ENCODE measurements around the gene IDUA. TPM values are rescaled to one million over a fixed set of nuclear protein-coding genes. Genes with fewer than 3 reads are reported as not detected.
"Not testable (repeated sequence)": the region's sequence is repeated elsewhere in the genome, so short reads cannot be mapped to it uniquely, and the experiment has no call there.

Gene IDUA
- total RNA-seq, 2 donors from 2014 or later, result 22.4 to 25.6 TPM

GRCh38 chr4:973431-974397 lies 13.1 kb upstream of the IDUA start, which contains the start of gene DGKQ:
DGKQ (minus strand) TSS chr4:973569; CDS start chr4:973482, 87 bp downstream.
- Histone ChIP-seq H3K36me3 (ENCODE audit: control insufficient read depth, insufficient read depth, low read length) (no peaks in the 10 kb centered on the region), H3K4me1 (ENCODE audit: control insufficient read depth, insufficient read depth, low read length) (no peaks in the 10 kb centered on the region), H3K9me3 (ENCODE audit: control insufficient read depth, low read length) (no peaks in the 10 kb centered on the region), H3K4me3 (ENCODE audit: low read length) (peak within 1 kb of the TSS; percentile 79), H3K27ac (ENCODE audit: low read depth, low read length) (no peak within 1 kb of the TSS), H3K27me3 (ENCODE audit: control insufficient read depth, insufficient read depth, low read length, poor library complexity, severe bottlenecking) (peaks cover 9% of the 10 kb centered on the region), H3K9ac (ENCODE audit: extremely low read depth, low read length, poor library complexity, severe bottlenecking) (peak within 1 kb of the TSS; percentile 11)
- Mint-ChIP-seq H3K27me3 (ENCODE audit: insufficient read depth) (peaks cover 37% of the 10 kb centered on the region), H3K4me3 (peak within 1 kb of the TSS; percentile 52), H3K27ac (no peak within 1 kb of the TSS), H3K4me1 (peaks cover 8% of the 10 kb centered on the region), H3K36me3 (ENCODE audit: low read depth) (peaks cover 2% of the 10 kb centered on the region), H3K9me3 (peaks cover 10% of the 10 kb centered on the region)
- TF ChIP-seq, protein P1, sequence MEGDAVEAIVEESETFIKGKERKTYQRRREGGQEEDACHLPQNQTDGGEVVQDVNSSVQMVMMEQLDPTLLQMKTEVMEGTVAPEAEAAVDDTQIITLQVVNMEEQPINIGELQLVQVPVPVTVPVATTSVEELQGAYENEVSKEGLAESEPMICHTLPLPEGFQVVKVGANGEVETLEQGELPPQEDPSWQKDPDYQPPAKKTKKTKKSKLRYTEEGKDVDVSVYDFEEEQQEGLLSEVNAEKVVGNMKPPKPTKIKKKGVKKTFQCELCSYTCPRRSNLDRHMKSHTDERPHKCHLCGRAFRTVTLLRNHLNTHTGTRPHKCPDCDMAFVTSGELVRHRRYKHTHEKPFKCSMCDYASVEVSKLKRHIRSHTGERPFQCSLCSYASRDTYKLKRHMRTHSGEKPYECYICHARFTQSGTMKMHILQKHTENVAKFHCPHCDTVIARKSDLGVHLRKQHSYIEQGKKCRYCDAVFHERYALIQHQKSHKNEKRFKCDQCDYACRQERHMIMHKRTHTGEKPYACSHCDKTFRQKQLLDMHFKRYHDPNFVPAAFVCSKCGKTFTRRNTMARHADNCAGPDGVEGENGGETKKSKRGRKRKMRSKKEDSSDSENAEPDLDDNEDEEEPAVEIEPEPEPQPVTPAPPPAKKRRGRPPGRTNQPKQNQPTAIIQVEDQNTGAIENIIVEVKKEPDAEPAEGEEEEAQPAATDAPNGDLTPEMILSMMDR (conservative IDR thresholded peaks at IDR 0.05), result no peak
- WGBS, 2 experiments (ENCODE audit: insufficient coverage in 1 of 2, insufficient read length in 1 of 2), result 36 to 59% methylated on average over 55 to 123 of the region's 123 CpGs
- peak; percentile 94 for DNase-seq

GRCh38 chr4:974668-975067 lies 12.2 kb upstream of the IDUA start:
- H3K36me3 Mint-ChIP-seq (ENCODE audit: low read depth), result peaks cover 2% of the 10 kb centered on the region
- WGBS, 2 experiments (ENCODE audit: insufficient coverage in 1 of 2, insufficient read length in 1 of 2), result 94 to 95% methylated on average over 4 to 9 of the region's 9 CpGs
- H3K9ac ChIP-seq (ENCODE audit: extremely low read depth, low read length, poor library complexity, severe bottlenecking), result no peak overlapping the region
- H3K4me3 ChIP-seq (ENCODE audit: low read length), result no peak overlapping the region
- no peaks in the 10 kb centered on the region for H3K36me3 ChIP-seq (ENCODE audit: control insufficient read depth, insufficient read depth, low read length)
- no peak for DNase-seq
- no peaks in the 10 kb centered on the region for H3K9me3 ChIP-seq (ENCODE audit: control insufficient read depth, low read length)
- no peak overlapping the region for H3K27ac Mint-ChIP-seq
- H3K9me3 Mint-ChIP-seq, result peaks cover 10% of the 10 kb centered on the region
- H3K4me1 ChIP-seq (ENCODE audit: control insufficient read depth, insufficient read depth, low read length), result no peaks in the 10 kb centered on the region
- TF ChIP-seq, protein P1 (conservative IDR thresholded peaks at IDR 0.05), result no peak
- H3K4me1 Mint-ChIP-seq, result peaks cover 12% of the 10 kb centered on the region
- peaks cover 36% of the 10 kb centered on the region for H3K27me3 Mint-ChIP-seq (ENCODE audit: insufficient read depth)
- no peak overlapping the region for H3K4me3 Mint-ChIP-seq
- H3K27me3 ChIP-seq (ENCODE audit: control insufficient read depth, insufficient read depth, low read length, poor library complexity, severe bottlenecking), result peaks cover 9% of the 10 kb centered on the region
- no peak overlapping the region for H3K27ac ChIP-seq (ENCODE audit: low read depth, low read length)

- H3K27ac ChIP-seq (ENCODE audit: low read depth, low read length); H3K9me3 ChIP-seq (ENCODE audit: control insufficient read depth, low read length); H3K36me3 Mint-ChIP-seq (ENCODE audit: low read depth); DNase-seq; H3K9ac ChIP-seq (ENCODE audit: extremely low read depth, low read length, poor library complexity, severe bottlenecking); H3K4me3 Mint-ChIP-seq; H3K4me3 ChIP-seq (ENCODE audit: low read length); H3K27me3 ChIP-seq (ENCODE audit: control insufficient read depth, insufficient read depth, low read length, poor library complexity, severe bottlenecking); H3K36me3 ChIP-seq (ENCODE audit: control insufficient read depth, insufficient read depth, low read length); H3K4me1 ChIP-seq (ENCODE audit: control insufficient read depth, insufficient read depth, low read length); H3K27ac Mint-ChIP-seq; H3K4me1 Mint-ChIP-seq: not testable (repeated sequence)
- WGBS, 2 experiments (ENCODE audit: insufficient coverage in 1 of 2, insufficient read length in 1 of 2), result 94% methylated on average over 16 of the region's 25 CpGs; no CpG with 5 or more reads in 1 of the 2 experiments
- H3K9me3 Mint-ChIP-seq, result peaks cover 10% of the 10 kb centered on the region
- H3K27me3 Mint-ChIP-seq (ENCODE audit: insufficient read depth), result peaks cover 29% of the 10 kb centered on the region
These were observed 10.8 kb upstream of the IDUA start for GRCh38 chr4:976016-976415.
